Astrocyte of the cerebellum (primary cell): ENCODE measurements around the gene RPS19.

Experiments used
- DNase-seq: peaks from one replicate; pipeline ENCODE4 v3.0.0-alpha.2; 2011; ENCODE audit warnings: low read depth
- H3K4me3 ChIP-seq: 2 replicates; pipeline ENCODE4 v1.5.1; 2011; ENCODE audit warnings: mild to moderate bottlenecking, low read depth, low read length, moderate library complexity
- in situ Hi-C: cut with HindIII; loops from 2 replicates; pipeline ENCODE4 v1.10.0; 2017; ENCODE audit warnings: low sequenced_read_pairs
- TF ChIP-seq, protein P1 (sequence below): IDR thresholded peaks from 2 replicates; pipeline ENCODE4 v1.5.1; 2012; ENCODE audit warnings: low read length, low read depth, moderate library complexity, mild to moderate bottlenecking; ENCODE audit errors: missing control alignments

Gene RPS19

DNA sequence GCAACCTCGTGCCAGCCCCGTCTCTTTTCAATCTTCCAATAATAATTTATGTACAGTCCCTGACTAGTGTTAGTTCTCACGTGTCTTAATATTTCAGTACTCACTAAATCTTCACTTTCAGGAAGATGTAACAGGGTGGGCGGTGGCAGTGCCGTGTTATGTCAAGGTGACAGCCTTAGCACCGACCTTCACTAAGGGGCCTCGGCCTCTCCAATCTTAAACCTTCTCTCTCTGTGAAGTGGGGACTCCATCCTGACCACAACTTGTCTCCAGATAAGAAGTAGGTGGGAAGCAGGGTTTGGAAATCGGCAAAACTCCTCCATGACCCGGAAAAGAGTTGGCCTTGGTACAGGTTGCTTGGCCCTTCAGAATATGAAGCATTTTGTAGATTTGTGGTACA, 1.8 kb downstream of the RPS19 start:
- TF ChIP-seq, protein P1, sequence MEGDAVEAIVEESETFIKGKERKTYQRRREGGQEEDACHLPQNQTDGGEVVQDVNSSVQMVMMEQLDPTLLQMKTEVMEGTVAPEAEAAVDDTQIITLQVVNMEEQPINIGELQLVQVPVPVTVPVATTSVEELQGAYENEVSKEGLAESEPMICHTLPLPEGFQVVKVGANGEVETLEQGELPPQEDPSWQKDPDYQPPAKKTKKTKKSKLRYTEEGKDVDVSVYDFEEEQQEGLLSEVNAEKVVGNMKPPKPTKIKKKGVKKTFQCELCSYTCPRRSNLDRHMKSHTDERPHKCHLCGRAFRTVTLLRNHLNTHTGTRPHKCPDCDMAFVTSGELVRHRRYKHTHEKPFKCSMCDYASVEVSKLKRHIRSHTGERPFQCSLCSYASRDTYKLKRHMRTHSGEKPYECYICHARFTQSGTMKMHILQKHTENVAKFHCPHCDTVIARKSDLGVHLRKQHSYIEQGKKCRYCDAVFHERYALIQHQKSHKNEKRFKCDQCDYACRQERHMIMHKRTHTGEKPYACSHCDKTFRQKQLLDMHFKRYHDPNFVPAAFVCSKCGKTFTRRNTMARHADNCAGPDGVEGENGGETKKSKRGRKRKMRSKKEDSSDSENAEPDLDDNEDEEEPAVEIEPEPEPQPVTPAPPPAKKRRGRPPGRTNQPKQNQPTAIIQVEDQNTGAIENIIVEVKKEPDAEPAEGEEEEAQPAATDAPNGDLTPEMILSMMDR: no peak
- no peak for DNase-seq
- peak overlapping the region; percentile 98 for H3K4me3 ChIP-seq
- in situ Hi-C loops: no loop called here

DNA sequence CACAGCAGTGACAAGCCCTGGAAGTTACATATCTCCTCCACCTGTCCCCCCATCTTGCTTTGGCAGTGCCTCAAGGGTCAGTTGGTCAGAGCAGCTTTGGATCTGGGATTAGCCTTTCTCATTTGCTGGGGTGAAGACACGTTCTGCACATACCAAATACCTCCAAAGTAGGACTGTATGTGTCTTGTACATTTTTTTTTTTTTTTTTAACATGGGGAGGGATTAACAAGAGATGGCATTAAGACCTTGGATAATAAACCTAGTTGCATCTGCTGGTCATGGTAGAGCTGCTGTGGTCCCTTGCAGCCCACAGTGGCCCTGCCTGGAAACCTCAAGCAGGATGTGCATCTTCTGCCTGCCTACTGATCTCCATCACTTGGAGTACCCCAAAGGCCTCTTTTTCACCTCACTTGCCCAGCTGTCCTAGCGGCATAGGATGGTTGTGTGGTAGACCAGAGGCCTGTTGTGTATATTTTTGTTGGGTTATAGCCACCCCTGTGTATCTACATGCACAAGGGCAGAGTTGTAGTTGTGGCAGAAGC, 2.5 kb downstream of the RPS19 start:
- peak overlapping the region; percentile 3 for H3K4me3 ChIP-seq
- no peak for DNase-seq
- in situ Hi-C loops: no loop called here
- TF ChIP-seq, protein P1: no peak

DNA sequence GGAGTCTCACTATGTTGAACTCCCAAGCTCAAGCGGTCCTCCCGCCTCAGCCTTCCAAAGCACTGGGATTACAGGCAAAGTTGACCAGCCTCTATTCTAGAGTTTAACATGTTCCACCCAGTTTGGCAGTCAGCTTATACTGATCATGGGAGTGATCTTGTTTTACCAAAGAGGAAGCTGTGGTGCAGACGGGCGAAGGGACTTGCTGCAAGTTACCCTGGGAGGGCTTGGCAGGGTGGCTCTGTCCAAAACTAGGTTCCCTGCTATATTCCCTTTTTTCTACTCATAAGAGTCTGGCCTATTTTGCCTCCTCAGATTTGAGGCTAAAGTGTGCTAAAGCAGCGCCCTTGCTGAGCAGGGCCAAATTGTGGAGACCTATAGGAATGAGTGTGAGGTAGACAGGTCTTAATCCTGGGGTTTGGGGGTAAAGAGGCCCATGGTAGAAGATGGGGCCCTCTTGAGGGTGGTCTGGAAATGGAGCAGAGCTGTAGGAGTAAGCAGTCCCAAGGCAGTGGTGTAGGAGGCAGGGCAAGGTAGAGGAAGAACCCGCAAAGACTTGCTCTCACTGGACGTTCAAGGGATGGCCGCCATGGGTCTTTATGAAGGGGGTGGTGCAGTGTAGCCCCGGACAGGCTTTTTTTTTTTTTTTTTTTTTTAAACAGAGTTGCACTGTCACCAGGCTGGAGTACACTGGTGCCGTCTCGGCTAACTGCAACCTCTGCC, 3.3 kb downstream of the RPS19 start:
- no peak for DNase-seq
- TF ChIP-seq, protein P1: no peak
- no peak overlapping the region for H3K4me3 ChIP-seq
- in situ Hi-C loops: no loop called here

DNA sequence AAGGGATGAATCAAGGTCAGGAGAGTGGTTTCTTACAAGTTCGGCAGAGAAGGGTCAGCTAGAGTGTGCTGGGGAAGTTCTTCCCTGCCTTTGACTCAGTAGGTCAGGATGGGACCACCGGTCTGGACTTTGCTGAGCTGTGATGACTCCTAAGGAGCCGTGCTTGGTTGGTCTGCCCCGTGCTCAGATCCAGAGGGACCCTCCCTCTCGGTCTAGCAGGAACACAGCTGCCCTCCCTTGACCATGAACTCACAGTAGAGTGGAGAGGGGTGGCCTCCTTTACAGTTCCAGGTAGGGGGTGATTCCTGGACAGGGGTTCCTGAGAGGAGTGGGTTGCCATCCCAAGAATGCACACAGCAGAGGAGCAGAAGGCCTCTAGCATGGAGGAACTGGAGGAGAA, 4.3 kb downstream of the RPS19 start:
- no peak overlapping the region for H3K4me3 ChIP-seq
- DNase-seq: no peak
- in situ Hi-C loops: no loop called here
- TF ChIP-seq, protein P1: no peak

DNA sequence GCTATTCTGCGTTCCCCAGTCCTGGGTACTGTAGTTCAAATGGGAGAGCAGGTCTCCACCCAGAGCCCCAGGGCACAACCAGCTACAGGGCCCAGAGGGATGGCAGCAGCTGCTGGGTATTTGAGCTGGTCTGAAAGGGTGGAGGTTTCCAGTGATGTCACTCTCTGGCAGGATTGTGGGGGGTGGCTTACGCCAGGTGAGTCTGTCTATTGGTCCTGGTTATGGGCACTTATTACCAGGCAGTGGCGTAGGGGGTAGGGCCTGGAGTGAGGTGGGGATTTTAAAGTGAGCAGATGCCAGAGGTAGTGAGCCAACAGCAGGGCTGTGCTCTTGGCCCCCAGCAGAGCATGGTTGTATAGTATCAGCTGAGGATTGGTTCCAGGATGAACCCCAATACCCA, 6.2 kb downstream of the RPS19 start:
- H3K4me3 ChIP-seq: no peak overlapping the region
- in situ Hi-C loops: no loop called here
- TF ChIP-seq, protein P1: no peak
- no peak for DNase-seq

DNA sequence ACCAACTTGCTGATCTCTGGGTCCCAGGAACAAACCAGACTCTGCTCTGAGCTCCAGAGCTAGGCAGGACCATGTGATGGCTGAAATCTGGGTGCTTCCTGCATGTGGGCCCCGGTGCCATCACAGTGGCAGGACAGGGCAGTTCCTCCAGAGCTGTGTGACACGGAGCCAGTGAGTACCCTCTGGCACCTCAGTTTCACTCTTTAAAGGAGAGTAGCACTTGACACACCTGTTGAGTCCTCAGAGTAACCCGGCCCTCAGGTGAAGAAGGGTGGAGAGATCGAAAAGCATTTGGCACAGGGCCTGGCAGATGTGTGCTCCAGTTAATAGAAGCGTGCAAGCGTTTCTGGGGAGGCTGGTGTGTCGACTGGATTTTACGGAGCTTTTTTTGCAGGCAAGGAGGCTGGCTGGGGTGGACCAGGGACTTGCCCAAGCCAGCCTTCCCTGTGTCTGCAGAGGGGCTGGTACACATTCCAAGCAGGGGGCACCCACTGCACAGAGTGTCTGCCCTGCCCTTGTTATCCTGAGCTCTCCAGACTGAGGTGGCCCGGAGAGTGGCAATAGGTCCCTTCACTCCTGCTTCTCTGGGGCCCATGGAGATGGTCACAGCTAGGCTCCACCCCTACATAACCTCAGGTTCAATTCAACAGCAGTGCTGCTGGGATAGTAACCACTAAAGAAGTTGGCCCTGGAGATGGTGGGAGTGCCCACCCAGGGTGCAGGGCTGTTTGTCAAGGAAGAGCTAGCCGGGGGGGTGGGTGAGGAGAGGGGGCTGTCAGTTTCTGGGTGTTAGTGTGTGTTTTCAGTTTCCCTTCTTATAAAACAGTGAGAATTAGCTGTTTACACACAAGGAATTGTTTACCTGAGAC, 8.3 kb downstream of the RPS19 start:
- no peak for DNase-seq
- H3K4me3 ChIP-seq: no peak overlapping the region
- TF ChIP-seq, protein P1: no peak
- in situ Hi-C loops: no loop called here
